Erythroblast (primary cell): ENCODE results near the gene ACER3.

Experiments
- GATA1 ChIP-seq: IDR thresholded peaks from 2 replicates; pipeline ENCODE4 v1.6.1; 2011; ENCODE audit warnings: low read depth, mild to moderate bottlenecking, control low read depth, low read length, moderate library complexity
- POLR2A ChIP-seq: IDR thresholded peaks from 2 replicates; pipeline ENCODE4 v1.6.1; 2011; ENCODE audit warnings: mild to moderate bottlenecking, low read length

DNA sequence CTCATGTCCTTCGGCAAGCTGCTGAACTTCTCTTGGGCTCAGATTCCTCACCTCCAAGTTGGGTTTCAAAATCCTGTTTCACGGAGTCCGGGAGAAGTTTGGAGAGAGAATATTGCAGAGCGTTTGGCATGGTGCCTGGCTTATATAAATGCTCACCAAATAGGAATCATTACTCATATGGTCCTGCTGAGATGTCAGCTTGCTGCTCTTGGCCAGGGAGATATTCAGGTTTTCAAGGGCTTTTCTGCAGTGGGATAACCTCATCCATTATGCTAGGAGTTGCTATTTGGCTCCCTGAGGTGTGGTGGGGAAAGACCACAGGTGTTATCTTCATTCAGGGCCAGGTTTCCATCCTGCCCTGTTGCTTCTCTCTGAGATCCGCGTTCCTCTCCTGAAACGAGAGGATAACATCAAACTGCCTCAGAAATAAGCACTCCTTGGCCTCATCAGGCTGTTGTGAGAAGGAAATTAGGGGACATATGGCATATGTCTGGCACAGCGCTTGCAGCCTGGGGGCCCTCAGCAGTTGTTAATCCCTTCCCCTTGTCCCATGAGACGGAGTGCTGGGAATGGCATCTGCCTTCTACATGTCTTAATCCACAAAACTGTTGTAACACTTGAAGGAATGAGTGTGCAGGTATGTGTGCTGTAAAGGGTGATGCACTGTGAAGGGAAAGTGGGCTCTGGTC, 29.9 kb upstream of the ACER3 start:
- TF ChIP-seq POLR2A (no peak), GATA1 (no peak)
